H1 (cell line): ENCODE results near the gene FCN3. TPM values are rescaled to one million over a fixed set of nuclear protein-coding genes. Genes with fewer than 3 reads are reported as not detected.

Experiments used
- CTCF ChIA-PET: fragments of 300-600 bp; sonication (Branson Sonifier 250); formaldehyde crosslinking; loops from one replicate; lab custom pipeline; 2021; ENCODE audit not compliant: partially characterized antibody; lab: Charles Lee
- POLR2A ChIA-PET: fragments of 300-600 bp; sonication (Branson Sonifier 250); formaldehyde crosslinking; loops from one replicate; lab custom pipeline; 2021; ENCODE audit warnings: inconsistent platforms; ENCODE audit not compliant: partially characterized antibody; lab: Charles Lee
- DNase-seq, 2 experiments: peaks; one replicate each; pipeline versions ENCODE4 v3.0.0 to v3.0.0-alpha.2; 2010 to 2022; ENCODE audit warnings: low spot score in 2 of 2, low read depth in 1 of 2, mixed read lengths in 1 of 2
- FAIRE-seq: peaks from 2 replicates; lab custom pipeline; 2011; peaks lifted over from hg19 to GRCh38; lab: Jason Lieb, UNC
- H2AFZ ChIP-seq: 2 replicates; pipeline ENCODE4 v1.8.1; 2012; ENCODE audit warnings: low read length, inconsistent platforms
- H2AK5ac ChIP-seq: 2 replicates; pipeline ENCODE4 v1.6.1; 2013; ENCODE audit warnings: low read depth, low read length
- H2BK120ac ChIP-seq: replicated peaks from 2 replicates; pipeline ENCODE3; 2013; ENCODE audit warnings: low read depth, low read length, inconsistent platforms
- H2BK12ac ChIP-seq: 2 replicates; pipeline ENCODE4 v1.6.1; 2013; ENCODE audit warnings: low read depth, low read length
- H2BK15ac ChIP-seq: 2 replicates; pipeline ENCODE4 v1.6.1; 2013; ENCODE audit warnings: low read length
- H2BK20ac ChIP-seq: 2 replicates; pipeline ENCODE4 v1.6.1; 2013; ENCODE audit warnings: low read length
- H2BK5ac ChIP-seq: 2 replicates; pipeline ENCODE4 v1.6.1; 2013; ENCODE audit warnings: low read depth, low read length
- H3K14ac ChIP-seq: 2 replicates; pipeline ENCODE4 v1.6.1; 2013; ENCODE audit warnings: inconsistent platforms; ENCODE audit not compliant: insufficient read length
- H3K18ac ChIP-seq: 2 replicates; pipeline ENCODE4 v1.6.1; 2013; ENCODE audit warnings: low read length; ENCODE audit errors: extremely low read depth
- H3K23ac ChIP-seq: 2 replicates; pipeline ENCODE4 v1.6.1; 2013; ENCODE audit warnings: inconsistent platforms; ENCODE audit not compliant: insufficient read length
- H3K23me2 ChIP-seq: 2 replicates; pipeline ENCODE4 v1.6.1; 2013; ENCODE audit warnings: low read depth, low read length
- H3K27ac ChIP-seq: 2 replicates; pipeline ENCODE4 v1.6.1; 2011; ENCODE audit warnings: low read depth, low read length, inconsistent platforms
- H3K27me3 ChIP-seq, 4 experiments: replicated peaks in 1 of 4; 1 replicate in 1 of 4; 2 replicates in 3 of 4; pipeline versions ENCODE4 v1.6.1 to v1.8.1; 2011 to 2013; ENCODE audit warnings: low read length in 3 of 4, mild to moderate bottlenecking in 3 of 4, inconsistent platforms in 2 of 4, mixed read lengths in 2 of 4, moderate library complexity in 1 of 4; ENCODE audit not compliant: control insufficient read depth in 3 of 4, insufficient read depth in 3 of 4; ENCODE audit errors: extremely low read depth in 1 of 4
- H3K36me3 ChIP-seq, 4 experiments: 2 replicates each; pipeline versions ENCODE4 v1.6.1 to v1.8.1; 2011 to 2013; ENCODE audit warnings: mild to moderate bottlenecking in 4 of 4, low read length in 3 of 4, moderate library complexity in 2 of 4, control low read depth in 1 of 4, inconsistent platforms in 1 of 4; ENCODE audit not compliant: insufficient read depth in 4 of 4, control insufficient read depth in 2 of 4
- H3K4ac ChIP-seq: replicated peaks from 2 replicates; pipeline ENCODE3; 2013; ENCODE audit warnings: low read length, low read depth, mixed read lengths, inconsistent platforms; ENCODE audit not compliant: insufficient read length
- H3K4me1 ChIP-seq, 4 experiments: replicated peaks in 1 of 4; 1 replicate in 1 of 4; 2 replicates in 3 of 4; pipeline versions ENCODE4 v1.6.1 to v1.8.1; 2011 to 2013; ENCODE audit warnings: low read length in 3 of 4, inconsistent platforms in 2 of 4, mixed read lengths in 1 of 4; ENCODE audit not compliant: insufficient read depth in 4 of 4, control insufficient read depth in 3 of 4
- H3K4me2 ChIP-seq, 2 experiments: 2 replicates each; pipeline versions ENCODE4 v1.6.1 to v1.8.1; 2011 to 2013; ENCODE audit warnings: low read depth in 2 of 2, low read length in 2 of 2, control low read depth in 1 of 2, inconsistent platforms in 1 of 2, mild to moderate bottlenecking in 1 of 2; ENCODE audit not compliant: insufficient read depth in 1 of 2
- H3K4me3 ChIP-seq, 4 experiments: fragments of 200-600, 300-600 bp in 1 of 4; sonication (generic), shearing (Covaris generic), sonication (Bioruptor Twin) in 1 of 4; 2 replicates each; pipeline versions ENCODE4 v1.5.1 to v1.8.1; 2011 to 2016; ENCODE audit warnings: low read length in 4 of 4, low read depth in 3 of 4, control low read depth in 2 of 4, inconsistent platforms in 2 of 4, mild to moderate bottlenecking in 2 of 4, mixed read lengths in 1 of 4, moderate library complexity in 1 of 4; ENCODE audit not compliant: insufficient read depth in 2 of 4; ENCODE audit errors: extremely low read depth in 1 of 4
- H3K56ac ChIP-seq: replicated peaks from 2 replicates; pipeline ENCODE3; 2013; ENCODE audit warnings: low read depth, mild to moderate bottlenecking, mixed read lengths, low read length, inconsistent platforms; ENCODE audit not compliant: insufficient read length
- H3K79me1 ChIP-seq: 2 replicates; pipeline ENCODE4 v1.6.1; 2013; ENCODE audit warnings: low read depth, low read length, control low read depth
- H3K79me2 ChIP-seq, 2 experiments: 2 replicates each; pipeline versions ENCODE4 v1.6.1 to v1.8.1; 2012 to 2013; ENCODE audit warnings: low read length in 2 of 2, mild to moderate bottlenecking in 2 of 2, inconsistent platforms in 1 of 2; ENCODE audit not compliant: insufficient read depth in 2 of 2, control insufficient read depth in 1 of 2
- H3K9ac ChIP-seq, 4 experiments: replicated peaks in 1 of 4; 1 replicate in 1 of 4; 2 replicates in 3 of 4; pipeline versions ENCODE4 v1.6.1 to v1.8.1; 2011 to 2013; ENCODE audit warnings: low read depth in 3 of 4, low read length in 3 of 4, control low read depth in 2 of 4, mild to moderate bottlenecking in 2 of 4, moderate library complexity in 2 of 4, inconsistent platforms in 1 of 4; ENCODE audit errors: extremely low read depth in 1 of 4
- H3K9me3 ChIP-seq, 2 experiments: 2 replicates each; pipeline versions ENCODE4 v1.6.1 to v1.8.1; 2012 to 2013; ENCODE audit warnings: mild to moderate bottlenecking in 2 of 2, moderate library complexity in 2 of 2, control low read depth in 1 of 2, inconsistent platforms in 1 of 2, low read depth in 1 of 2, low read length in 1 of 2, mixed read lengths in 1 of 2; ENCODE audit not compliant: insufficient read depth in 2 of 2
- H4K20me1 ChIP-seq, 2 experiments: replicated peaks in 1 of 2; 2 replicates each; pipeline versions ENCODE3 to v1.8.1; 2011 to 2013; ENCODE audit warnings: inconsistent platforms in 2 of 2, low read length in 2 of 2, mild to moderate bottlenecking in 1 of 2; ENCODE audit not compliant: insufficient read depth in 2 of 2, control insufficient read depth in 1 of 2
- H4K5ac ChIP-seq: 2 replicates; pipeline ENCODE4 v1.6.1; 2013; ENCODE audit warnings: low read length, low read depth, mixed read lengths, inconsistent platforms; ENCODE audit not compliant: insufficient read length
- H4K8ac ChIP-seq: 2 replicates; pipeline ENCODE4 v1.8.0; 2013; ENCODE audit warnings: mild to moderate bottlenecking, moderate library complexity, low read length, inconsistent platforms; ENCODE audit not compliant: insufficient read depth; ENCODE audit errors: extremely low read depth
- H4K91ac ChIP-seq: replicated peaks from 2 replicates; pipeline ENCODE3; 2013; ENCODE audit warnings: low read length, mixed read lengths, inconsistent platforms; ENCODE audit not compliant: insufficient read length
- BCL11A ChIP-seq, 2 experiments: IDR thresholded peaks; one replicate each; pipeline ENCODE4 v1.6.1; 2011; ENCODE audit warnings: low read depth in 2 of 2, low read length in 2 of 2, mild to moderate bottlenecking in 2 of 2
- BRCA1 ChIP-seq: IDR thresholded peaks from 2 replicates; pipeline ENCODE4 v1.6.1; 2012; ENCODE audit warnings: low read depth, low read length, improper control_type of control experiment
- CBX5 ChIP-seq: fragments of 300-800, 300-1000 bp; sonication (generic); IDR thresholded peaks from 2 replicates; pipeline ENCODE4 v1.7.1; 2016; ENCODE audit warnings: antibody characterized with exemption, low read length, low read depth
- CHD1 ChIP-seq: IDR thresholded peaks from 2 replicates; pipeline ENCODE4 v1.6.1; 2012; ENCODE audit warnings: low read depth, low read length, improper control_type of control experiment
- CREB1 ChIP-seq: IDR thresholded peaks from 2 replicates; pipeline ENCODE4 v1.6.1; 2012; ENCODE audit warnings: inconsistent platforms
- EGR1 ChIP-seq: IDR thresholded peaks from 2 replicates; pipeline ENCODE4 v1.6.1; 2011; ENCODE audit warnings: low read depth, low read length, borderline replicate concordance
- GTF2F1 ChIP-seq: IDR thresholded peaks from 2 replicates; pipeline ENCODE4 v1.6.1; 2012; ENCODE audit warnings: low read depth, low read length, improper control_type of control experiment, borderline replicate concordance
- NRF1 ChIP-seq: IDR thresholded peaks from 2 replicates; pipeline ENCODE4 v1.6.1; 2011; ENCODE audit warnings: mild to moderate bottlenecking, low read depth, low read length, improper control_type of control experiment
- PHF8 ChIP-seq: fragments of 200-600 bp; sonication (generic); conservative IDR thresholded peaks from 2 replicates; pipeline ENCODE4 v1.7.1; 2012; ENCODE audit warnings: low read depth, mild to moderate bottlenecking, inconsistent platforms, low read length, moderate library complexity
- RBBP5 ChIP-seq: IDR thresholded peaks from 2 replicates; pipeline ENCODE4 v1.7.1; 2012; ENCODE audit warnings: low read depth, mild to moderate bottlenecking, inconsistent platforms, low read length, moderate library complexity, borderline replicate concordance
- SIN3A ChIP-seq, 2 experiments: IDR thresholded peaks in 1 of 2; conservative IDR thresholded peaks in 1 of 2; 2 replicates each; pipeline ENCODE4 v1.6.1; 2011 to 2012; ENCODE audit warnings: low read length in 2 of 2, improper control_type of control experiment in 1 of 2, low read depth in 1 of 2, mild to moderate bottlenecking in 1 of 2
- SP2 ChIP-seq: IDR thresholded peaks from 2 replicates; pipeline ENCODE4 v1.6.1; 2012; ENCODE audit warnings: mild to moderate bottlenecking, low read length, inconsistent platforms
- TAF7 ChIP-seq: optimal IDR thresholded peaks from 2 replicates; pipeline ENCODE3; 2011; ENCODE audit warnings: low read depth, mild to moderate bottlenecking, inconsistent platforms, low read length, moderate library complexity, borderline replicate concordance
- WGBS, 2 experiments: shearing (Covaris generic) in 1 of 2; methylation state at CpG; one replicate each; pipeline versions ENCODE4 v1.1.6 to v1.1.7; 2013 to 2015; ENCODE audit warnings: low lambda C conversion rate in 2 of 2, mixed read lengths in 2 of 2, inconsistent platforms in 1 of 2, low coverage in 1 of 2, missing lambda C conversion rate in 1 of 2; ENCODE audit not compliant: insufficient replicate concordance in 2 of 2, insufficient coverage in 1 of 2, insufficient read length in 1 of 2; ENCODE audit errors: extremely low coverage in 1 of 2, missing lambda C conversion rate in 1 of 2; 5-methylcytosine and 5-hydroxymethylcytosine counted together
- polyA plus RNA-seq, 7 experiments: library from polyadenylated mRNA; depleted of rRNA in 3 of 7; stranded (reverse) in 5 of 7; unstranded in 2 of 7; fragments of >200 nt in 5 of 7; fragments of 200-250 nt in 2 of 7; gene quantifications; 1 replicate in 5 of 7; 2 replicates in 1 of 7; 4 replicates in 1 of 7; pipeline versions ENCODE4 v1.2.1 to v1.2.3, GENCODE V29; 2011 to 2013; ENCODE audit warnings: missing spikeins in 2 of 7, mixed read lengths in 2 of 7
- total RNA-seq: library from RNA; stranded (reverse); fragmentation: NEBNext Ultra II Directional; extraction: Animal tissue kit (Norgen Biotek cat#: 25700); gene quantifications from 2 replicates; pipeline ENCODE4 v1.2.1, GENCODE V29; 2021

The FCN3 gene
- total and polyA plus RNA-seq, 2 of the 8 experiments (the other 6 are each of a cell fraction or from before 2014, with no cell fraction given), result 0.30 to 0.57 TPM

- H4K91ac ChIP-seq, result no peak overlapping the region
- peak overlapping the region in 3 of 4 experiments; percentile 45 to 73 (median 55); a peak in 5 of 7 replicates for H3K9ac ChIP-seq
- 4% methylated on average over 22 of the region's 30 CpGs; no CpG with 5 or more reads in 1 of the 2 experiments for WGBS, 2 experiments
- no peak overlapping the region for H2BK5ac ChIP-seq
- no peak overlapping the region for H3K56ac ChIP-seq
- no peak overlapping the region for H2BK12ac ChIP-seq
- no peaks in the 10 kb centered on the region for H3K79me2 ChIP-seq
- no peak for FAIRE-seq
- no peak overlapping the region for H2BK20ac ChIP-seq
- no peak overlapping the region for H3K18ac ChIP-seq
- no peak overlapping the region for H3K14ac ChIP-seq
- peak overlapping the region; percentile 27; the same call in 1 of the 2 replicates for H3K27ac ChIP-seq
- peak overlapping the region; percentile 62 to 71 (median 64) for H3K4me3 ChIP-seq
- peak overlapping the region; percentile 28 for H4K5ac ChIP-seq
- no peak overlapping the region for H3K23ac ChIP-seq
- no peaks in the 10 kb centered on the region for H3K9me3 ChIP-seq
- no peak overlapping the region for H2AK5ac ChIP-seq
- H2BK120ac ChIP-seq, result no peak overlapping the region
- no peak overlapping the region for H3K4ac ChIP-seq
- ChIA-PET CTCF (interaction anchor here (0.8 to 28.8 kb wide), 18 partner anchors 10 to 241 kb away, joined by 3 to 625 read pairs (median 8); partner anchors contain the start of genes CD164L2, FCN3, GPR3 and SYTL1), POLR2A (interaction anchor here (0.8 to 10.3 kb wide), 12 partner anchors 13 to 334 kb away, joined by 3 to 101 read pairs (median 4); partner anchors contain the start of gene CD164L2)
- H4K20me1 ChIP-seq, result peaks cover 0 to 2% of the 10 kb centered on the region in 2 experiments
- peaks cover 2 to 10% (median 6%) of the 10 kb centered on the region in 4 experiments; a peak in 6 of 7 replicates for H3K27me3 ChIP-seq
- H2BK15ac ChIP-seq, result no peak overlapping the region
- DNase-seq, result peak in 1 of 2 experiments; percentile 91
- H3K79me1 ChIP-seq, result no peaks in the 10 kb centered on the region
- peaks cover 3 to 18% (median 7%) of the 10 kb centered on the region in 4 experiments for H3K4me1 ChIP-seq
- H2AFZ ChIP-seq, result peak overlapping the region; percentile 41; the same call in 1 of the 2 replicates
- peaks cover 2% of the 10 kb centered on the region; the same call in 1 of the 2 replicates for H3K23me2 ChIP-seq
- H4K8ac ChIP-seq, result peak overlapping the region; percentile 12; the same call in 1 of the 2 replicates
- peak overlapping the region; percentile 85 to 97 for H3K4me2 ChIP-seq
- no peaks in the 10 kb centered on the region for H3K36me3 ChIP-seq
- peak in 1 of 2 experiments; percentile 15; a peak in 1 of 4 replicates for TF ChIP-seq SIN3A (conservative IDR thresholded peaks at IDR 0.05 in 1 of 2, IDR thresholded peaks at IDR 0.05 in 1 of 2; ENCODE audit: low read depth in 1 of 2, low read length in 2 of 2)
- TF ChIP-seq CBX5, result no peak
- peak; percentile 33; the same call in 1 of the 2 replicates for TF ChIP-seq CREB1
- peak; percentile 15; the same call in 1 of the 2 replicates for TF ChIP-seq NRF1
- TF ChIP-seq GTF2F1, result no peak
- no peak for TF ChIP-seq BRCA1
- TF ChIP-seq EGR1, result peak; percentile 90
- TF ChIP-seq RBBP5, result 0 out of 2 replicates have a peak, but pooled peaks have one; percentile 37
- no peak for TF ChIP-seq TAF7
- no peak for TF ChIP-seq SP2
- no peak for TF ChIP-seq BCL11A (IDR thresholded peaks at IDR 0.05; ENCODE audit: low read depth in 2 of 2, low read length in 2 of 2)
- peak; percentile 51; the same call in 1 of the 2 replicates for TF ChIP-seq PHF8
- TF ChIP-seq CHD1, result no peak
These were observed 8.6 kb downstream of the FCN3 start for GRCh38 chr1:27366113-27366410.
